Natural killer cell (primary cell): ENCODE data around the gene IL6R. TPM values are rescaled to one million over a fixed set of nuclear protein-coding genes. Genes with fewer than 3 reads are reported as not detected.
A peak's percentile ranks its signal among the peaks of the same experiment; 100 is the strongest.

ENCODE experiments used
- ATAC-seq, 3 donors: fragments of 150-1000 bp in 2 of 3; fragments of 200-7000 bp in 1 of 3; cut with Tn5 transposase; 1 replicate in 1 of 3; 2 replicates in 2 of 3; pipeline ENCODE4 v1.10.0; 2021; ENCODE audit warnings: mild to moderate bottlenecking in 2 of 3, moderate library complexity in 2 of 3
- DNase-seq, 2 donors: peaks; one replicate each; pipeline versions ENCODE4 v3.0.0 to v3.0.0-alpha.2; 2013 to 2021; ENCODE audit warnings: mixed read lengths in 1 of 2
- H3K27ac ChIP-seq: one replicate; pipeline ENCODE4 v1.5.1; 2013; ENCODE audit warnings: mild to moderate bottlenecking, low read length
- H3K27me3 ChIP-seq: one replicate; pipeline ENCODE4 v1.6.1; 2013; ENCODE audit warnings: low read length; ENCODE audit not compliant: control insufficient read depth, insufficient read depth
- H3K36me3 ChIP-seq: one replicate; pipeline ENCODE4 v1.6.1; 2013; ENCODE audit warnings: low read length; ENCODE audit not compliant: control insufficient read depth, insufficient read depth
- H3K4me1 ChIP-seq: one replicate; pipeline ENCODE4 v1.6.1; 2013; ENCODE audit warnings: low read length; ENCODE audit not compliant: control insufficient read depth, insufficient read depth
- H3K4me3 ChIP-seq: one replicate; pipeline ENCODE4 v1.5.1; 2013; ENCODE audit warnings: low read length
- H3K9me3 ChIP-seq: one replicate; pipeline ENCODE4 v1.6.1; 2013; ENCODE audit warnings: low read length; ENCODE audit not compliant: control insufficient read depth, insufficient read depth
- H3K27ac Mint-ChIP-seq, 2 donors: one replicate each; pipeline ENCODE4 v1.8.0; 2022; ENCODE audit warnings: mild to moderate bottlenecking in 2 of 2, mixed read lengths in 2 of 2, moderate library complexity in 1 of 2
- H3K27me3 Mint-ChIP-seq, 2 donors: one replicate each; pipeline ENCODE4 v1.8.0; 2022; ENCODE audit warnings: low read depth in 2 of 2, mixed read lengths in 2 of 2
- H3K36me3 Mint-ChIP-seq: one replicate; pipeline ENCODE4 v1.8.0; 2022; ENCODE audit warnings: mixed read lengths
- H3K4me1 Mint-ChIP-seq, 2 donors: one replicate each; pipeline ENCODE4 v1.8.0; 2022; ENCODE audit warnings: mixed read lengths in 2 of 2
- H3K4me3 Mint-ChIP-seq: one replicate; pipeline ENCODE4 v1.8.0; 2022; ENCODE audit warnings: mild to moderate bottlenecking, moderate library complexity, mixed read lengths
- H3K9me3 Mint-ChIP-seq, 2 donors: one replicate each; pipeline ENCODE4 v1.8.0; 2022; ENCODE audit warnings: mixed read lengths in 2 of 2
- CTCF ChIP-seq: fragments of 200-600 bp; IDR thresholded peaks from one replicate; pipeline ENCODE4 v1.8.0; 2022; ENCODE audit warnings: antibody characterized with exemption
- WGBS: methylation state at CpG from one replicate; pipeline ENCODE4 v1.1.7; 2013; ENCODE audit warnings: missing lambda C conversion rate; ENCODE audit not compliant: insufficient coverage; 5-methylcytosine and 5-hydroxymethylcytosine counted together
- intact Hi-C: fragments of 100-400 bp; cut with micrococcal nuclease; formaldehyde crosslinking; loops from one replicate; pipeline ENCODE4 v1.14.2; 2022
- total RNA-seq, 4 donors: library from RNA; stranded (reverse); fragments of 120-200 nt in 1 of 4; gene quantifications; one replicate each; pipeline versions ENCODE4 v1.2.3 to v1.2.4, GENCODE V29; 2013 to 2022

IL6R gene
- total RNA-seq, 3 donors from 2014 or later (not counting 1 experiment from before 2014, with no cell fraction given), result 2.0 to 10.6 (median 3.8) TPM

GRCh38 chr1:154467434-154468102, 62.4 kb downstream of the IL6R start:
- H3K27me3 Mint-ChIP-seq, result peaks cover 13 to 16% of the 10 kb centered on the region in 2 donors
- Histone ChIP-seq H3K27ac (no peak overlapping the region), H3K36me3 (no peaks in the 10 kb centered on the region), H3K9me3 (no peaks in the 10 kb centered on the region), H3K27me3 (no peaks in the 10 kb centered on the region), H3K4me3 (no peak overlapping the region), H3K4me1 (peaks cover 40% of the 10 kb centered on the region)
- no peak overlapping the region for H3K4me3 Mint-ChIP-seq
- intact Hi-C loops, result no loop called here
- peaks cover 9 to 13% of the 10 kb centered on the region in 2 donors for H3K4me1 Mint-ChIP-seq
- DNase-seq (peak in 1 of 2 donors; percentile 53), ATAC-seq (no peak)
- H3K9me3 Mint-ChIP-seq, result no peaks in the 10 kb centered on the region
- no peak overlapping the region for H3K27ac Mint-ChIP-seq
- no peaks in the 10 kb centered on the region for H3K36me3 Mint-ChIP-seq
- WGBS, result 73% methylated on average over 10 of the region's 11 CpGs
- no peak for TF ChIP-seq CTCF

- no peak overlapping the region for H3K27ac Mint-ChIP-seq
- no peaks in the 10 kb centered on the region for H3K36me3 Mint-ChIP-seq
- DNase-seq (no peak), ATAC-seq (no peak)
- H3K4me3 Mint-ChIP-seq, result no peak overlapping the region
- Histone ChIP-seq H3K9me3 (no peaks in the 10 kb centered on the region), H3K4me3 (no peak overlapping the region), H3K27me3 (no peaks in the 10 kb centered on the region), H3K4me1 (peaks cover 29% of the 10 kb centered on the region), H3K27ac (no peak overlapping the region), H3K36me3 (no peaks in the 10 kb centered on the region)
- intact Hi-C loops, result no loop called here
- H3K9me3 Mint-ChIP-seq, result no peaks in the 10 kb centered on the region
- H3K4me1 Mint-ChIP-seq, result peaks cover 2 to 8% of the 10 kb centered on the region in 2 donors
- 94% methylated on average over 12 of the region's 12 CpGs for WGBS
- H3K27me3 Mint-ChIP-seq, result peaks cover 12 to 16% of the 10 kb centered on the region in 2 donors
- TF ChIP-seq CTCF, result no peak
Measured at GRCh38 chr1:154468535-154469250, 63.5 kb downstream of the IL6R start.

- Histone ChIP-seq H3K4me3 (no peak overlapping the region), H3K9me3 (no peaks in the 10 kb centered on the region), H3K36me3 (no peaks in the 10 kb centered on the region), H3K27me3 (no peaks in the 10 kb centered on the region), H3K27ac (no peak overlapping the region), H3K4me1 (peaks cover 17% of the 10 kb centered on the region)
- intact Hi-C loops, result no loop called here
- Mint-ChIP-seq H3K4me1 (peaks cover 0 to 3% of the 10 kb centered on the region in 2 donors), H3K27me3 (peaks cover 6 to 16% of the 10 kb centered on the region in 2 donors), H3K36me3 (no peaks in the 10 kb centered on the region), H3K4me3 (no peak overlapping the region), H3K9me3 (no peaks in the 10 kb centered on the region), H3K27ac (no peak overlapping the region)
- TF ChIP-seq CTCF, result no peak
- no peak for DNase-seq
- WGBS, result 95% methylated on average over 10 of the region's 10 CpGs
- no peak for ATAC-seq
Measured at GRCh38 chr1:154469844-154470560, 64.9 kb downstream of the IL6R start.
